AG20443 (cell line): ENCODE results near the gene GPATCH2.
"Not testable (repeated sequence)": the region's sequence is repeated elsewhere in the genome, so short reads cannot be mapped to it uniquely, and the experiment has no call there.

Experiments
- DNase-seq: peaks from one replicate; pipeline ENCODE4 v3.0.0; 2012; ENCODE audit warnings: low spot score, mixed read lengths

Gene GPATCH2

GRCh38 chr1:217443845-217444244 is 187.0 kb downstream of the GPATCH2 start:
- DNase-seq = no peak

GRCh38 chr1:217437376-217437775 is 193.5 kb downstream of the GPATCH2 start:
- no peak for DNase-seq

DNA sequence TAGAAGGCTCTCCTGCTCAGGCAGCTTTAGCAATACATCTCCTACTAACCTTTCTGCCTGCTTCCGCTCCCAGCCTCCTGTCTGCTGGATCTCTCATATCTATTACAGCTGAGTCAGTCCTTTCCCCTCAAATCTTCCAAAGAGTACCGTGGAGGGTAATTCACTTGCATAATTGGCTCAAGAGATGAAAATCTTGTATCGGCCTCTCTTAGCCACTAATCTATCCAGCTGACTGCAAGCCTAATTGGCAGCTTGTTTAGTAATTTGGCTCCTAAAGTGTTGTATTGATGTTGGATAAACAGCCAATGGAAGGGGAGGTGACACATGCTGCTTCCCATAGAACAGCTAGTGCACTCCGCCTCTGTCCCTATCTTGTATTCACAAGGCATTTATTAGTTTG is 195.7 kb downstream of the GPATCH2 start:
- DNase-seq = no peak

DNA sequence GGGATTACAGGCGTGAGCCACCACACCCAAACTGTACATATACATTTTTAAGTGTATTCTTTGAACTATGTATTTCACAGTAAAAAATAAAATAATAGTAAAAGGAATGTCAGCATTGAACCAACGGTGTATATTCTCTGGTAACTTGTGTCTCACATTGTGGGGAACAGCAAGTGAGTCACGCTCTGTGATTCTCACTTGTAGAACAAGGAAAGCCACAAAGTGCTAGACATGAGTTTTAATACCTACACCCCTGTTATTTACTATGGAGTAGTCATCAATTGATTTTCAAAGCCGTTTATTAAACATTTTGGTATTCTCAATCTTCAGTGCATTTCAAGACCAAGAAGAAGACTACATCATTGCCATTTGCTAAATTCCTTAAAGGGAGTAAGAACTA is 197.2 kb downstream of the GPATCH2 start:
- no peak for DNase-seq

GRCh38 chr1:217432339-217432738 is 198.6 kb downstream of the GPATCH2 start:
- no peak for DNase-seq

- no peak for DNase-seq
Observed at GRCh38 chr1:217431395-217431794, 199.5 kb downstream of the GPATCH2 start.

GRCh38 chr1:217425422-217425821 is 205.5 kb downstream of the GPATCH2 start:
- DNase-seq = peak; percentile 43

DNA sequence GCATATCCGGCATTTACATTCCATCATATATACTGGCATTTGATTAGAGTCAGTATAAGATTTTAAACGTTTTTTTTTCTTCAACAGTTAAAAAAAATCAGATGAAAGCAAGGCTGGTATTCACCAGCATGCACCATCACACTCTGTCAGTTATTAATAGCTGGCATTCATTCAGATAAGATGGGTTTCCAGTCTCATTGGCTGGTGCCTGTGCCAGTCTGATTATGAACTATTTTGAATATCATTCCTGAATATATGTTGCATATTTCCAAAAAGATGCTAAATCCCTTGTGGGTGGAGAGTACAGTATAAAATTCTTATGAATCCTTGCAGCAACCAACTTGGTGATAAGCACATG is 211.7 kb downstream of the GPATCH2 start:
- DNase-seq = no peak

DNA sequence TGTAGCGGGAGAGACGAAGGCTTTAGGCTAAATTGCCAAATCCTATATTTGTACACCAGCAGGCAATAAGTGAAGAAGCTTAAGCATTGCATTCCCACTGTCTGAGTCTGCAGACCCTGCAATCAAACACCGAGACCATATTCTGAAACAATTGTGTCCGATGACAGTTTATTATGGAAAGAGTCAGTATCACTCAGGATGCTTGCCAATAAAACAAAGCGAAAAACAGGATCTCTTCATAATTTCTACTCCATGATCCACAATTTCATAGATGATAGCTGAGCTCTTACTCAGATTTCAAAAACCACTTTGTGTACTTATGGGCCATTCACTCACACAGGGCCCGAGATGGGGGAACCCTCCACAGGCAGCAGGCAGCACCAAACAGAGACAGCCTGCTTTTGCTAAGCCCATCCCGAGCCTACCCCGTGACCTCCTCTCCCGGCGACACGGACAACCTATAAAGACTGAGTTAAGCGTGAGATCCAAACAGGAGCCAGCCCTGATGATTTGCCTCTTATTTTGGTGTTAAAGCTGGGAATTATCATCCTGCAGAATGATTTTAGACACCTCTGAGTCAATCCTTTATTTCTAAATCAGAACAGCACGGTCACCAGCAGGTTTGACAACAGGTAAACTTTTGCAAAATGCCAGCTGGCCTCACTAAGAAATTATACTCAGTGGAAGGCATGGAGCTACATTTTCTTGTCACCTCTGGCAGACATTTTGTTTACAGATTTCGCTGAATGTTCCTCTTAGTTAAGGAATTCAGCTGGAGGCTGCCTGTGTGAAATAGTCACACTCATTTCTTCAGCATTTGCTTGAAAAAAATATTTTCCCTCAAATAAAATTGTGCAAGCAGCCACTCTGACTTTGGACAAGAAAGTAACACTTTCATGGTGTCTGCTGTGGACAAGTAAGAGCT is 212.4 kb downstream of the GPATCH2 start:
- DNase-seq = no peak

DNA sequence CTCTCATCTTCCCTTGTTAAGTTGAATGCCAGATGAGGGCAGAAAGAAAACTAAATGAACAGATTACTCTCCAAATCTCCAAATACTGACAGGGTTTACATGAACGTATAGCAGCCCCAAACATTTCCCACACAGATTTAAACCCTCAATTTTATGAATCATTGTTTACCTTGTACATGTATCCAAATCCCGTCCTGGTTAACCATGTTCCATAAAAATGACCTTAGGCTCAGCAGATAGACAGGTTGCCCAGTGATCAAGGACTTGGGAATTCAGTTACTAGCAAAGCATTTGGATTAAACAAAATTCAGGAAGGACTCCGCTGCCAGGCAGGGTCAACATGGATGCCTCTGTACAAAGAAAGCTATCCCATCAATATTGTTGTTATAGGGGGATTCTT is 213.5 kb downstream of the GPATCH2 start:
- no peak for DNase-seq

- no peak for DNase-seq
Observed at GRCh38 chr1:217407534-217408001, 223.3 kb downstream of the GPATCH2 start.

- no peak for DNase-seq
Observed at GRCh38 chr1:217403026-217403720, 227.7 kb downstream of the GPATCH2 start.

GRCh38 chr1:217402301-217402700 is 228.6 kb downstream of the GPATCH2 start:
- DNase-seq = no peak

- no peak for DNase-seq
Observed at GRCh38 chr1:217393896-217394295, 237.0 kb downstream of the GPATCH2 start.

GRCh38 chr1:217392441-217392840 is 238.4 kb downstream of the GPATCH2 start:
- DNase-seq = no peak

DNA sequence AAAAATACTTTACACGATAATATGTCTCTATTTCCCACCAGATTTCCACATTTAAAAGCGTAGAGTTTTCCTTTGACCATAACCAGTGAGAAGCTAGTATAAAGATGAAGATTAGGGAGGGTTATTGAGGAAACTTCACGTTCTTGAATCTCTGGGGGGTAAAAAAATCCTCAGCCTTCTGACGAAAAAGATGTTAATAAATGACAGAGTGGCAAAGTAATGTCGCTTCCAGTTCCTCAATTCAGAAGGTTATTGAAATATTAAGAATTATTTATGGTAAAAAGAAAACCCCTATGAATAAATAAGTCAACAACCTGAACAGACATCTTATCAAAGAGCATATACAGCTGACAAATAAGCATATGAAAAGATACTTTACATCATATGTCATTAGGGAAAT is 241.0 kb downstream of the GPATCH2 start:
- no peak for DNase-seq

GRCh38 chr1:217388522-217389065 is 242.3 kb downstream of the GPATCH2 start:
- DNase-seq = no peak

GRCh38 chr1:217381773-217382172 is 249.1 kb downstream of the GPATCH2 start:
- DNase-seq = not testable (repeated sequence)

GRCh38 chr1:217379804-217380203 is 251.1 kb downstream of the GPATCH2 start:
- DNase-seq = not testable (repeated sequence)

DNA sequence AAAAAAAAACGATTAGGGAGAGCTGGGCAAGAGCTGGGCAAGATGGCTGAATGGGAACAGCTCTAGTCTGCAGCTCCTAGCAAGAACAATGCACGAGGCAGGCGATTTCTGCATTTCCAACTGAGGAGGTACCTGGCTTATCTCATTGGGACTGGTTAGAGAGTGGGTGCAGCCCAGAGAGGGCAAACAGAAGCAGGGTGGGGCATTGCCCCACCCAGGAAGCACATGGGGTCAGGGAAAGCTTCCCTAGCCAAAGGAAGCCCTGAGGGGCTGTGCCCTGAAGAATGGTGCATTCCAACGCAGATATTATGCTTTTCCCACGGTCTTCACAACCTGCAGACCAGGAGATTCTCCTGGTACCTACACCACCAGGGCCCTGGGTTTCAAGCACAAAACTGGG is 251.6 kb downstream of the GPATCH2 start:
- DNase-seq = no peak
